Fibroblast of skin of back (primary cell): ENCODE measurements around the gene ARCN1.
A peak's percentile ranks its signal among the peaks of the same experiment; 100 is the strongest.
"Not testable (repeated sequence)": the region's sequence is repeated elsewhere in the genome, so short reads cannot be mapped to it uniquely, and the experiment has no call there.

Experiments used
- DNase-seq: peaks from one replicate; pipeline ENCODE4 v3.0.0-alpha.2; 2013

The ARCN1 gene

GRCh38 chr11:118606844-118607228, 34.6 kb downstream of the ARCN1 start:
- no peak for DNase-seq

- peak; percentile 76 for DNase-seq
Measured at GRCh38 chr11:118607401-118608359, 35.5 kb downstream of the ARCN1 start, which contains the start of gene PHLDB1. Gene PHLDB1, plus strand, starts transcription at chr11:118607615. Its CDS starts 6,222 bp downstream, at chr11:118613837.

DNA sequence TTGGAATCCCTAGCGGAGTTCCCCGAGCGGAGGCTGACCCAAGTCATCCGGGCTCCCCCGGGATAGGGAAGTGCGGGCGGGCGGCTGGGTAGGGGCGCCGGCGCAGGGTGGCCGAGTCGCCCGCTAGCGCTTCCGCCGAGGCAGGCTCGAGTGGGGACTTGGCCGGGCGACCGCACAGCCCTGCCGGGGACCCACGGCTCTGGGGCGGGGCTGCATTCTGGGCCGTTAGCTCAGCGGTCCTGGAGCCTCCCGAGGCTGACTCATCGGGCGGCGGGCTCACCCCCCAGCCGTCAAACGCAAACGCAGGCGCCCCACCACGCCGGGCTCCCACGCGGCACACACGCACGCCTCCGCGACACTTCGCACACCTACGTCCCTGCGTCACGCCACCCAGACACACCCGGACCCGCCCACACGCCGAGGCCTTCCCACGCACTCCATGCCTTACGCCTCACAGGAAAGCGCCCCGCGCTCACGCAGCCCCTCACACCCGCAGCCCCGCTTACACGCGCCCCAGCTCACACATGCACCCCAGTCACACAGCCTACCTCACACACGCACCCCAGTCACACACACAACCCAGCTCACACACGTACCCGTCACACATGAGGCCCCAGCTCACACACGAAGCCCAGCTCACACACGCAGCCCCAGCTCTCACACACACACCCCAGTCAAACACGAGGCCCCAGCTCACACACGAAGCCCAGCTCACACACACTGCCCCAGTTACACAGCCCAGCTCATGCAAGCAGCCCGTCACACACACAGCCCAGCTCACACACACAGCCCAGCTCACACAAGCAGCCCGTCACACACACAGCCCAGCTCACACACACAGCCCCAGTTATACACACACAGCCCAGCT, 36.4 kb downstream of the ARCN1 start:
- peak; percentile 89 for DNase-seq

DNA sequence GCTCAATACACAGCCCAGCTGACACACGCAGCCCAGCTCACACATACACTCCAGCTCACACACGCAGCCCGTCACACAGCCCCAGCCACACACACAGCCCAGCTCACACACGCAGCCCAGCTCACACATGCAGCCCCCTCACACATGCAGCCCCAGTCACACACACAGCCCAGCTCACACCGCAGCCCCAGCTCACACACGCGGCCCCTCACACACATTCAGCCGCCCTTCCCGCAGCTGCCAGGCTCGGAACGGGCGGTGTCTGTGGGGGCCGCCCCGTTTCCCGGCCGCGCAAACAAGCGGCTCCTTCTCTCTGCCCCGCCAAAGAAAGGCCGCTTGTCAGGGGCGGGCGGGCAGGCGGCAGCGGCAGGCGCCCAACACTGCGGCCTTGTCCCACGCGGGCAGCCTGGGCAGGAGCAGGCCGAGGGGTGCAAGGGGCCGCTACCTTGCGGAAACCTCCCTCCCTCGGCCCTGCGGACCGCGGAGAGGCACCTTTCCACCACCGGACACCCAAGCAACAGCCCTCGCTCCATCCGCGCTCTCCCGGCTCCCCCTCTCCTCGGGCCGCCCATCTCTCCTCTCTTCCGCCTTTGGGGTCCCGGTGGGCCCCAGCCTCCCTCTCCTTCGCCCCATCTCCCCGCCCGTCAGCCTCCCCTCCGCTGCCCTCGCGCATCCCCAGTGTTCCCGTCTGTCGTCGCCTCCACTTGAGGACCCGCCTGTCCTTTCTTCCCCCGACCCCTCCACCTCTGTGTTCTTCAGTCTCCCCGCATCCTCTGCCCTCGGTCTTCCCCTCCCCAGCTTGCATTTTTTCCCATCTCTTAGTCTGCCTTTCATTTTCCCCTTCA, 37.4 kb downstream of the ARCN1 start:
- DNase-seq: peak; percentile 43

- no peak for DNase-seq
Measured at GRCh38 chr11:118610225-118610772, 38.1 kb downstream of the ARCN1 start.

- DNase-seq: peak; percentile 68
Measured at GRCh38 chr11:118610773-118611432, 38.7 kb downstream of the ARCN1 start.

DNA sequence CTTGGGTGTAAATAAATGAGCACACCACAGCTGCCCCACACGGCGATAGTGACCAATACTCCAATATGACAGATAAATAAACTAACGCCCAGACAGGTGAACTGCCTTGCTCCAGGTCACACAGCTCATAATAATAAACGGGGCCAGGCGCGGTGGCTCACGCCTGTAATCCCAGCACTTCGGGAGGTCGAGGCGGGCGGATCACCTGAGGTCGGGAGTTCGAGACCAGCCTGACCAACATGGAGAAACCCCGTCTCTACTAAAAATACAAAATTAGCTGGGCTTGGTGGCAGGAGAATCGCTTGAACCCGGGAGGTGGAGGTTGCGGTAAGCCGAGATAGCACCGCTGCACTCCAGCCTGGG, 39.2 kb downstream of the ARCN1 start:
- not testable (repeated sequence) for DNase-seq

DNA sequence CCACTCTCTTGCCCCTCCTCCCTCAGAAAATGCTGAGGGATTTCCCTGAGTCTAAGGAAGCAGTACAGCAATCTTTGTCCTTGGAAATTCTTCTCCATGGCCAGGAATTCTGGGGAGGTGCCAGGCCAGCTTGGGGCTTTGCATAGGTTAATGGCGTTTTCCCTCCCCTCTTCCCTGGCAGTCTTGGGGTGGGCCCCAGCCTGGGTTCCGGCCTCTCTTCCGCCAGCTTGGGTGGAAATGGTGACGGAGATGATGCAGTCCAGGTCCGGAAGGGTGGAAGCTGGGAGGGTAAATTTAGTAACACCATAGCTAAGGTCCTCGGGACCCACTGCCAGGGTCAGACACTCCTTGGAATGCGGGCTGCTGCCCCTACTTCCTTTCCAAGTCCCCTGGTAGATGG, 40.2 kb downstream of the ARCN1 start:
- no peak for DNase-seq

- DNase-seq: no peak
Measured at GRCh38 chr11:118614511-118614910, 42.3 kb downstream of the ARCN1 start.

DNA sequence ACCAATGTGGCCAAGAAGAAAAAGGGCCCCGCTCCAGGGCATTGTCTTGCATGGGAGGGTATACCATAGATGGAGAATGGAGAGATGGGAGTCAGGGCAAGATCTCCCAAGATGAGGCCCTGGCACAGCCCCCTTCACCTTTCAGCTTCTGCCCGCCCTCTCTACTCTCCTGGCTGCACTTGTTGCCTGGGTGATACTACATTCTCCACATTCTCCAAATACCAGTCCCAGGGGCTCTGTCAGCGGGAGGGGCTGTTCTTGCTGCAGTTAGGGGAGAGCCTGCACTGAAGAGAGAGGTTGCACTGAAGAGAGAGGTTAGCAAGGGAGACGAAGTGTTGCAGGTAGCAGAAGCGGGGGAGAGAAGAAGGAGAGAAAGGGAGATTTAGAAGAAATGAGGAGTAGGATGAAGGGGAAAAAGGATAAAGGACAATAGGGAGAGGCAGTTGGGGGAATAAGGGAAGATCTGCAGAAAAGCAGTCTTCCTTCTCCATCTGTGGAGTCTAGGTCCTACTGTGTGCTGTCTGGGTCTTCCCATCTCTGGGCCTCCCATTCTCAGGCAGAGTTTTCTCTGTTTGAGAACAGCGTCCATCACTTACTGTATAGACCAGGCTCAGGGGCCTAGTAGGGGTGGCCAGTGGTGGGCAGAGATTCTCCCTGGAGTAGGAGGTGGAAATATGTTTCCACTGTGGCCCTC, 43.2 kb downstream of the ARCN1 start:
- DNase-seq: peak; percentile 61

GRCh38 chr11:118615976-118616371, 43.8 kb downstream of the ARCN1 start:
- DNase-seq: no peak

DNA sequence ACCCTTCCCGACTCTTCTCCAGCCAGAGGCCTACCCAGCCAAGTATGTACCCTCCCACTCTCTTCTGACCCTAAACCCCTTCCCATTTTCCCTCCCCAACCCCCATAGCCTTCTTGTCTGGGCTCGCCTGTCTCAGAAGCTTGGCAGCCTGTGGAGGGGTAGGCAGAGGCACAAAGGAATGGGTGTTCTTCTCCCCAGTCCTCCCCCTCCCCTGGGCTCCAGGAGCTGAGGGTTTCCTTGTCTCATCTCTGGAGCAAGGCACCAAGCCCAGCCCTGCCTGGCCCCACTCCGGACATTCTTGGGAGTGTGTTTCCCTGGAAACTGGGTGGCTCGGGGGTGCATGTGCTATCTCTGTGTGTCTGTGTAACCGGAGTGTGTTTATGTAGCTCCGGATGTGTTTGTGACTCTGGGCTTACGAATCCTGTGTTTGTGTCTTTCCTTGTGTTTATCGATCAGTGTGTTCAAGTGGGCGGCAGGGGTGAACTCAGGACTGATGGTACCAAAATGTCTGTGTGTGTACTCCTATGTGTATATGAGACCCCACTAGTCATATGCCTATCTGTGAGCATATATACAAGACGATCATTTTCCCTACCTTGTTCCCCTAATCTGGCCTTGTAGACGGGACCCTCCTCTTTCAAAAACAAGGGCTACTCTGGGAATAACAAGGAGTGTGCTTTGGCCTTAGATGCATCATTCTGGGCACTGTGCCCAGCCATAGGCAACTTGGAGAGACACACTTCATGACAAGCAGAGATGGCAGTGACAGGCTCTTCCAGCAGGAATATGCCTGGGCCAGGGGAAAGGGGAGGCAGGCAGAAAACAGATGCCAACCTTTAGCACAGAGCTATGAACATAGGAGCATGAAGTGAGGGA, 46.1 kb downstream of the ARCN1 start:
- DNase-seq: peak; percentile 84

GRCh38 chr11:118618991-118619375, 46.8 kb downstream of the ARCN1 start:
- peak; percentile 94 for DNase-seq

DNA sequence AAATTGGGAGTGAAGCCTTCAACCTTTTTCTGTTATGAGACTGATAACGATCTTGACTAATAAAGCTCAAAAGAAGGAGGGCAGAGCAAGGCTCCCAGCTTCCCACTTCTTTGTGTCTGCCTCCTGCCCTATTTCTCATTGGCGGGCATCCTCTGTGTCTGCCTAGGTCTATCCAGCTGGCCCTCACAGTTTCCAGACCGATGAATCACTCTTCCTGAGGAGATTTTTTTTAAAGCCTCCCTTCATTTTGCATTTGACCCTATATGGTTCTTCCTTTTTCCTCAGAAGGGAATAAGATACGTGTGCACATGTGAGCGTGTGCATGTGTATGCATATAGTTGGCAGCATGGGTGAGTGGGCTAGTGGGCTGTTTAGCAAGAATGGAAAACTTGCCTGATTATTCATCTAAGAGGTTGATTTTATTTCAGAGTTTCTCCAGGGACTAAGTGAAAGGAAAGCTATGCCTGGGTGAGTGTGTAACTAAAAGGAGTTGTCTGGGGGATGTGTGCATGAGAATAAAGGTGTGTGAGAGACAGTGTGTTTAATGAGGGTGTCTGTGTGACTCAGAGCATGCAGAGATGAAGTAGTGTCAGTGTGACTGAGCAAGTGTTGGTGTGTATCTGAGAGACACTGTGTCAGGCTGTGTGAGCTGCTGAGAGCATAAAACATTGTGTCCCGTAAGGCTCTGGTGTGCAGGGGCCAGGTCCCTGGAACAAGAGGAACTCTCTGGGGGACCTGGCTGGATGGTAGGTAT, 47.4 kb downstream of the ARCN1 start:
- DNase-seq: peak; percentile 98

DNA sequence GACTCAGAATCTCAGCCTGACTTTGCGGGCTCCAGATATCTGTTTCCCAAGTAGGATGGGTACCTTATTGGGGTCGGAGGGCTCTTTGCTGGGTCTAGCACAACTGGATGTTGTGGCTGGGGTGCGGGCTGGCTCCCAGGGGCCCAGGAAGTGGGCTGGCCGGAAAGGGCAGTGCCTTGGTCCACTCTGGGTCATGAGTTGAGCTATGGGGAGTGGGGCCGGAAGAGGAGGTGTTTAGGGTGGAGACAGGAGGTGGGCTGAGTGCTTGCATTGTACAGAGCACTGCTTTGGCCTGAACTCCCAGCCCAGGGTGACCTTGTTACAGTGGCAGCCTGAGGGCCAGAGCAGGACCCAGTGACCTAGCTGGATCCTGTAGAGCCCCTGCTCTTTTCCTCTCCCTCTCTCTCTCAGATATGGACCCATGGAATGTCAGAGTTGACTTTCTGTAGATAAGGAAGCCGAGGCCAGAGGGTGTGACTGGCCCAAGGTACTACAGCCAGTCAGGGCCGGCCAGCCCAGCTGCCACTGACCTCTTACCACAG, 48.4 kb downstream of the ARCN1 start:
- DNase-seq: no peak

- DNase-seq: peak; percentile 94
Measured at GRCh38 chr11:118621071-118621783, 49.0 kb downstream of the ARCN1 start.

GRCh38 chr11:118621784-118622375, 49.7 kb downstream of the ARCN1 start:
- no peak for DNase-seq
